ENCODE results near the gene P3H4.

DNA sequence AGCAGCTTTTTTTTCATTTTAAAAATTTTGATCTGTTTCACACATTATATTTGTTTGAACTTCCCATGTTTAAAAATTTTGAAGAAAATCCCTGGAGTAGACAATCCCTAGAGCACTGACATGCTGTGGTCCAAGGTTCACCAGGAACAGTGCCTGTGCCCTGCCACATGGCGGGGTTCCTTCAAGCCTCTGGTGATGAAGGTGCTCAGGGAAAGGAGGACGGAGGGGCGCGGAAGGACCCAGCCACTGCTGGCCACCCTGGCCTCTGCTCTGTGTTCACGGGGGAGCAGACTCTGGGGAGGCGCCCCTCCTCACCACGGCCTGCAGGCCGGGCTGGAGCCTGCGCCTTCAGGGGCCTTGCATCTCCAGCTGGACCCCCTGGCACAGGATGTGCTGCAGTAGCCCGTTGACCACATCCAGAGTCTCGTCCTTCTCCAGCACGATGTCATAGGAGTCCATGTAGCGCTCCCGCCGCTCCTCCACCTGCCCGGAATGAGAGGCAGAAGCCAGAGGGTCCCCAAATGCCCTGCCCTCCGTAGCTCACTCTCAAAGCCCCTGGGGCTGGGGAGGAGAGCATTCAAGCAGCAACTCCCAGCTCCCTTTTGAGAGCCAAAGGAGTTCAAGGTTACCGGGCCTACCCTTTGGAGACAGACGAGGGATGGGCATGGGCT is 13.6 kb upstream of the P3H4 start:
- TF ChIP-seq CTCF (IDR thresholded peaks at IDR 0.05; ENCODE audit: poor library complexity, severe bottlenecking), result no peak
- no peak for TF ChIP-seq POLR2AphosphoS5 (IDR thresholded peaks at IDR 0.05)
- TF ChIP-seq SMC3 (conservative IDR thresholded peaks at IDR 0.05; ENCODE audit: poor library complexity), result no peak
- no peak for TF ChIP-seq EZH2 (IDR thresholded peaks at IDR 0.05; ENCODE audit: borderline replicate concordance, insufficient read depth, low read length, poor library complexity, severe bottlenecking)
- TF ChIP-seq EP300 (conservative IDR thresholded peaks at IDR 0.05; ENCODE audit: poor library complexity, severe bottlenecking), result no peak
- no peak for TF ChIP-seq RAD21 (conservative IDR thresholded peaks at IDR 0.05)
- no peak for TF ChIP-seq REST (IDR thresholded peaks at IDR 0.05; ENCODE audit: borderline replicate concordance)
- no peak for TF ChIP-seq MXI1 (conservative IDR thresholded peaks at IDR 0.05; ENCODE audit: poor library complexity, severe bottlenecking)
